PFSK-1 (cell line): ENCODE measurements around the gene DIAPH2.

Experiments used
- POLR2AphosphoS5 ChIP-seq: IDR thresholded peaks from 2 replicates; pipeline ENCODE4 v1.6.1; 2012; ENCODE audit warnings: low read depth, mild to moderate bottlenecking, control low read depth, low read length, moderate library complexity
- REST ChIP-seq, 2 experiments: IDR thresholded peaks; 2 replicates each; pipeline versions ENCODE4 v1.6.1 to v1.8.0; 2011 to 2012; ENCODE audit warnings: low read depth in 2 of 2, low read length in 2 of 2, control low read depth in 1 of 2, inconsistent platforms in 1 of 2, mild to moderate bottlenecking in 1 of 2, moderate library complexity in 1 of 2; ENCODE audit not compliant: insufficient read depth in 1 of 2
- SIN3A ChIP-seq: IDR thresholded peaks from 2 replicates; pipeline ENCODE4 v1.6.1; 2012; ENCODE audit warnings: mild to moderate bottlenecking, low read length, moderate library complexity, borderline replicate concordance; ENCODE audit not compliant: insufficient read depth
- TAF1 ChIP-seq: IDR thresholded peaks from 2 replicates; pipeline ENCODE4 v1.6.1; 2012; ENCODE audit warnings: low read length, control low read depth, borderline replicate concordance; ENCODE audit not compliant: insufficient read depth

GRCh38 chrX:96918864-96919263, 234.2 kb downstream of the DIAPH2 start:
- TF ChIP-seq POLR2AphosphoS5 = no peak
- no peak for TF ChIP-seq REST (IDR thresholded peaks at IDR 0.05; ENCODE audit: insufficient read depth in 1 of 2, low read depth in 2 of 2, low read length in 2 of 2)
- no peak for TF ChIP-seq TAF1
- no peak for TF ChIP-seq SIN3A
